Measurements from ENCODE around the gene BNC2.

DNA sequence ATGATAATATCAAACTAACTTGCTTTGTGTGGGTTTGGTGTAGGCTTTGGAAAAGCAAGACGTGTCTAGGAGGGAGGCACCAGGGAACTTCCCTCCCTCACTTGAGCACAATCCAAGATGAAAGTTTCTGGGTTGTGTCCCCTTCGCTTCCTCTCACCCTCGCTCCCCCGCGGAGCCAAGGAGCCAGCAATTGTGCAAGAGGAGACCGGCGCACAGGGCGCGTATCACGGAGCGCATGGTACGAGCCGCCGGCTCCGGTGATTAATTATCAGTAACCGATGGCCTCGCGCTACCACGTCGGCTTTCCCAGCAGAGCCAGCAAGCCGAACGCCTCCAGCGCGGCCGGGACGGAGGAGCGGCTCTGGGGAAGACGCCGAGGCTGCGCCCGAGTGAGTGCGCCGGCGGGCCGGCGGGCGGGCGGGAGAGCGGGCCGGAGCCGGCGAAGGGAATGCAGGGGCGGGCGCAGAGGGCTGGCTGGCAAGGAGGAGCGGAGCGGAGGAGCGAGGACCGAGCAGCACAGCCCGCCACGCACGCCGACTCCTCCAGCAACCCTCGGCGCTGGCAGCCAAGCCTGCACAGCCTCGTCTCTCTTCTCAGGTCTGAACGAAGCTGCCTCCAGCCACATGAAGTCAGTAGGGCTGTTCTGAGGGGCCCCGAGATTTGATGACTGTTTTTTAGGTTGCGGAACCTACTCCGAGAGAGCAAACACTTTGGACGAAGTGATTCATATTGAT is 143.6 kb downstream of the BNC2 start:
- TF ChIP-seq EZH2 (IDR thresholded peaks at IDR 0.05) (no peak), POLR2AphosphoS5 (IDR thresholded peaks at IDR 0.05; ENCODE audit: borderline replicate concordance, low read depth, low read length) (peak; percentile 76), FOXP2 (optimal IDR thresholded peaks at IDR 0.05; ENCODE audit: control extremely low read depth, extremely low read length, insufficient read depth) (no peak)
